ENCODE data around the gene DYNLL1.

Gene DYNLL1

GRCh38 chr12:120462099-120462640 is 33.7 kb upstream of the DYNLL1 start:
- H3K4me3 ChIP-seq = no peak overlapping the region
- H3K9ac ChIP-seq (ENCODE audit: insufficient read length) = no peak overlapping the region
- TF ChIP-seq FOXP2 (optimal IDR thresholded peaks at IDR 0.05; ENCODE audit: control extremely low read depth, extremely low read length, insufficient read depth) = no peak
- no peak for TF ChIP-seq EZH2 (IDR thresholded peaks at IDR 0.05)
- no peak for TF ChIP-seq POLR2AphosphoS5 (IDR thresholded peaks at IDR 0.05; ENCODE audit: borderline replicate concordance, low read depth, low read length)
- H3K36me3 ChIP-seq (ENCODE audit: insufficient read depth, low read length) = peaks cover 96% of the 10 kb centered on the region
- no peaks in the 10 kb centered on the region for H3K9me3 ChIP-seq (ENCODE audit: low read depth, low read length)
- no peak overlapping the region for H3K27ac ChIP-seq
- DNase-seq (ENCODE audit: low read depth, low spot score) = no peak

- H3K36me3 ChIP-seq (ENCODE audit: insufficient read depth, low read length) = peaks cover 90% of the 10 kb centered on the region
- no peak overlapping the region for H3K27ac ChIP-seq
- no peak overlapping the region for H3K4me3 ChIP-seq
- TF ChIP-seq POLR2AphosphoS5 (IDR thresholded peaks at IDR 0.05; ENCODE audit: borderline replicate concordance, low read depth, low read length) (0 out of 2 replicates have a peak, but pooled peaks have one; percentile 7), EZH2 (IDR thresholded peaks at IDR 0.05) (no peak)
- H3K9ac ChIP-seq (ENCODE audit: insufficient read length) = no peak overlapping the region
- no peak for DNase-seq (ENCODE audit: low read depth, low spot score)
- H3K9me3 ChIP-seq (ENCODE audit: low read depth, low read length) = no peaks in the 10 kb centered on the region
These were observed 32.2 kb upstream of the DYNLL1 start for GRCh38 chr12:120463712-120464111.

DNA sequence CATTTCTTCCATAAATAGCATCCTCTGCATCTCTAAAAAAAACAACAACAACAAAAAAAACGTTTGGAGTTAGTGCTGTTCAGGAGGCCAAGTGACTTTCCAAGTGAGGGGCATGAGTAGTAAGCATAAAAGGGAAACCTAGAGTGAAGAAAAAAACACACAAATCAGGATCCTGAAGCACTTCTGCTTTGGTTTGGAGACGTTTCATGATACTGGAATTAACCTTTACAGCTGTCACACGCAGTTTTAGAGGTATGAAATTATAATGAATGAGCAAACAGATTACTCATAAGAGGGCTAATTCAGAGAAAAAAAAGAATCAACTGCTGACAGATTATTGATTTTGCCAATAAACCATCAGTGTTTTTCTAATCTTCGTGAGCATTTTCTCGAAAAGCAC is 30.2 kb upstream of the DYNLL1 start:
- Histone ChIP-seq H3K27ac (0 out of 2 replicates have a peak overlapping the region, but pooled peaks have one; percentile 39), H3K36me3 (ENCODE audit: insufficient read depth, low read length) (peaks cover 70% of the 10 kb centered on the region), H3K4me3 (no peak overlapping the region), H3K9me3 (ENCODE audit: low read depth, low read length) (no peaks in the 10 kb centered on the region), H3K9ac (ENCODE audit: insufficient read length) (no peak overlapping the region)
- TF ChIP-seq FOXP2 (optimal IDR thresholded peaks at IDR 0.05; ENCODE audit: control extremely low read depth, extremely low read length, insufficient read depth) (no peak), EZH2 (IDR thresholded peaks at IDR 0.05) (no peak), POLR2AphosphoS5 (IDR thresholded peaks at IDR 0.05; ENCODE audit: borderline replicate concordance, low read depth, low read length) (no peak)
- DNase-seq (ENCODE audit: low read depth, low spot score) = no peak

DNA sequence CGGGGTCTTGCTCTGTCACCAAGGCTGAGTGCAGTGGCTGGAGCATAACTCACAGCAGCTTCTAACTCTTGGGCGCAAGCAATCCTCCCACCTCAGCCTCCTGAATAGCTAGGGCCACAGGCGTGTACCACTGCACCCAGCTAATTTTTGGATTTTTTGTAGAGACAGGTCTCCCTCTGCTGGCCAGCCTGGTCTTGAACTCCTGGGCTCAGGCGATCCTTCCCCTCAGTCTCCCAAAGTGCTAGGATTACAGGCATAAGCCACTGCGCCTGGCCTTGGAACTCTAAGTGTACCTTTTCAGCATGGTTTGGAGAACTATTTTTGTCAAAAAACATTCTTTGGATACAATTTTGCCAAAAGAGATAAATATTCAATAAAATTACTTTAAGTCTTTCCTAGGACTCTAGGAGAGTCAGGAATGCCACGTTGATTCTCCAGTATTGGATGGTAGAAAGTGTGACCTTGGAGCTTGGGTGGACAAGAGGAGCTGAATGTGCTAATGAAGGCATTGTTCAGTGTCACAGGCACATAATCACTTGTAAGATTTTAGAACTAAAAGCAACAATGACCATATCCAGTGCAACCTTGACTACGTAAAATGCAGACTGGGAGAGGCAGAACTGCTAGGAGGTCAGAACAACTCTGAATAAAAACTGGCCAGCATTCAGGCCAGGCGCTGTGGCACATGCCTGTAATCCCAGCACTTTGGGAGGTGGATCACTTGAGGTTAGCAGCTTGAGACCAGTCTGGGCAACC is 29.2 kb upstream of the DYNLL1 start:
- H3K36me3 ChIP-seq (ENCODE audit: insufficient read depth, low read length) = peaks cover 61% of the 10 kb centered on the region
- DNase-seq (ENCODE audit: low read depth, low spot score) = no peak
- TF ChIP-seq EZH2 (IDR thresholded peaks at IDR 0.05) (no peak), FOXP2 (optimal IDR thresholded peaks at IDR 0.05; ENCODE audit: control extremely low read depth, extremely low read length, insufficient read depth) (no peak), POLR2AphosphoS5 (IDR thresholded peaks at IDR 0.05; ENCODE audit: borderline replicate concordance, low read depth, low read length) (no peak)
- H3K9me3 ChIP-seq (ENCODE audit: low read depth, low read length) = no peaks in the 10 kb centered on the region
- H3K27ac ChIP-seq = 0 out of 2 replicates have a peak overlapping the region, but pooled peaks have one; percentile 17
- no peak overlapping the region for H3K4me3 ChIP-seq
- no peak overlapping the region for H3K9ac ChIP-seq (ENCODE audit: insufficient read length)

DNA sequence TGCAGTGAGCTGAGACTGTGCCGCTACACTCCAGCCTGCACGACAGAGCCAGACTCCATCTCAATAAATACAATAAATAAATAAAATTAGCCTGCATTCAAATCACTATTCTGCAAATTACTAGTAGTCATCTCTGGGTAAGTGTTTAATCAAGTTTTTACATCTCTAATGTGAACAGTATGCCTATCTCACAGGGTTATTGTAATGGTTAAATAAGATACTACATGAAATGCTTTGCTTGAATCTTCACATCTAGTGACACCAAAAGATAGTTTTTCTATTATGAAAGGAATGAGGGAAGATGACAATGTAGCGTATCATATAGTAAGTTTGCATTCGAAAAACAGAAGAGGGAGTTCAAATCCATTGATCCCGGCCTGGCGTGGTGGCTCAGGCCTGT is 28.5 kb upstream of the DYNLL1 start:
- DNase-seq (ENCODE audit: low read depth, low spot score) = no peak
- H3K4me3 ChIP-seq = peak overlapping the region; percentile 96; the same call in 1 of the 2 replicates
- no peak overlapping the region for H3K27ac ChIP-seq
- H3K36me3 ChIP-seq (ENCODE audit: insufficient read depth, low read length) = peaks cover 54% of the 10 kb centered on the region
- H3K9ac ChIP-seq (ENCODE audit: insufficient read length) = peak overlapping the region; percentile 96
- TF ChIP-seq FOXP2 (optimal IDR thresholded peaks at IDR 0.05; ENCODE audit: control extremely low read depth, extremely low read length, insufficient read depth) (no peak), POLR2AphosphoS5 (IDR thresholded peaks at IDR 0.05; ENCODE audit: borderline replicate concordance, low read depth, low read length) (no peak), EZH2 (IDR thresholded peaks at IDR 0.05) (no peak)
- H3K9me3 ChIP-seq (ENCODE audit: low read depth, low read length) = no peaks in the 10 kb centered on the region

GRCh38 chr12:120468325-120468820 is 27.5 kb upstream of the DYNLL1 start:
- Histone ChIP-seq H3K9ac (ENCODE audit: insufficient read length) (peak overlapping the region; percentile 96), H3K27ac (peak overlapping the region; percentile 91), H3K9me3 (ENCODE audit: low read depth, low read length) (no peaks in the 10 kb centered on the region), H3K4me3 (peak overlapping the region; percentile 96), H3K36me3 (ENCODE audit: insufficient read depth, low read length) (peaks cover 46% of the 10 kb centered on the region)
- DNase-seq (ENCODE audit: low read depth, low spot score) = no peak
- TF ChIP-seq POLR2AphosphoS5 (IDR thresholded peaks at IDR 0.05; ENCODE audit: borderline replicate concordance, low read depth, low read length) = no peak
- TF ChIP-seq EZH2 (IDR thresholded peaks at IDR 0.05) = no peak
- TF ChIP-seq FOXP2 (optimal IDR thresholded peaks at IDR 0.05; ENCODE audit: control extremely low read depth, extremely low read length, insufficient read depth) = no peak

GRCh38 chr12:120468821-120469449 is 27.0 kb upstream of the DYNLL1 start:
- H3K36me3 ChIP-seq (ENCODE audit: insufficient read depth, low read length) = peaks cover 40% of the 10 kb centered on the region
- no peaks in the 10 kb centered on the region for H3K9me3 ChIP-seq (ENCODE audit: low read depth, low read length)
- TF ChIP-seq POLR2AphosphoS5 (IDR thresholded peaks at IDR 0.05; ENCODE audit: borderline replicate concordance, low read depth, low read length) (no peak), FOXP2 (optimal IDR thresholded peaks at IDR 0.05; ENCODE audit: control extremely low read depth, extremely low read length, insufficient read depth) (no peak), EZH2 (IDR thresholded peaks at IDR 0.05) (no peak)
- H3K4me3 ChIP-seq = peak overlapping the region; percentile 96
- peak overlapping the region; percentile 96 for H3K9ac ChIP-seq (ENCODE audit: insufficient read length)
- DNase-seq (ENCODE audit: low read depth, low spot score) = no peak
- peak overlapping the region; percentile 91 for H3K27ac ChIP-seq

- Histone ChIP-seq H3K9me3 (ENCODE audit: low read depth, low read length) (no peaks in the 10 kb centered on the region), H3K4me3 (peak within 1 kb of the TSS; percentile 96), H3K36me3 (ENCODE audit: insufficient read depth, low read length) (peaks cover 33% of the 10 kb centered on the region), H3K9ac (ENCODE audit: insufficient read length) (peak within 1 kb of the TSS; percentile 96), H3K27ac (peak within 1 kb of the TSS; percentile 91)
- TF ChIP-seq EZH2 (IDR thresholded peaks at IDR 0.05) (no peak), POLR2AphosphoS5 (IDR thresholded peaks at IDR 0.05; ENCODE audit: borderline replicate concordance, low read depth, low read length) (peak; percentile 84)
- DNase-seq (ENCODE audit: low read depth, low spot score) = peak; percentile 76
These were observed 26.3 kb upstream of the DYNLL1 start, which contains the start of gene SRSF9 for GRCh38 chr12:120469450-120470149. Gene SRSF9 (minus strand): TSS chr12:120469748. CDS start chr12:120469609, 139 bp downstream.

All from SK-N-MC (cell line).